BJ (cell line): ENCODE results near the gene CRTC1. TPM values are rescaled to one million over a fixed set of nuclear protein-coding genes. Genes with fewer than 3 reads are reported as not detected.

ENCODE experiments used
- CTCF ChIA-PET: fragments of 350-600 bp; formaldehyde crosslinking; extraction: SDS; loops from one replicate; lab custom pipeline; 2021; ENCODE audit warnings: antibody characterized with exemption, inconsistent platforms; lab: Yijun Ruan, JAX
- POLR2A ChIA-PET: fragments of 300-600 bp; sonication (Branson Sonifier 250); formaldehyde crosslinking; extraction: SDS; loops from one replicate; lab custom pipeline; 2021; ENCODE audit warnings: antibody characterized with exemption; lab: Charles Lee
- DNase-seq: peaks from one replicate; pipeline ENCODE4 v3.0.0-alpha.2; 2011; ENCODE audit warnings: low read depth
- H3K27me3 ChIP-seq: 2 replicates; pipeline ENCODE4 v1.6.0; 2011; ENCODE audit warnings: low read length; ENCODE audit not compliant: control insufficient read depth, insufficient read depth
- H3K36me3 ChIP-seq: 2 replicates; pipeline ENCODE4 v1.5.1; 2011; ENCODE audit warnings: low read length; ENCODE audit not compliant: control insufficient read depth, insufficient read depth
- H3K4me3 ChIP-seq: 2 replicates; pipeline ENCODE4 v1.5.1; 2011; ENCODE audit warnings: low read depth, mild to moderate bottlenecking, control low read depth, low read length
- CTCF ChIP-seq: IDR thresholded peaks from 2 replicates; pipeline ENCODE4 v1.5.1; 2011; ENCODE audit warnings: low read depth, mild to moderate bottlenecking, control low read depth, inconsistent platforms, low read length, moderate library complexity; ENCODE audit not compliant: insufficient read depth
- polyA plus RNA-seq: library from polyadenylated mRNA; depleted of rRNA; stranded (reverse); fragments of >200 nt; gene quantifications from 2 replicates; pipeline ENCODE4 v1.2.3, GENCODE V29; 2011

Gene CRTC1
- polyA plus RNA-seq, 1 experiment, result 1.5 TPM

GRCh38 chr19:18782559-18783225 is 99.2 kb downstream of the CRTC1 start:
- CTCF ChIA-PET, result no interaction called here

GRCh38 chr19:18783958-18784785 is 100.7 kb downstream of the CRTC1 start:
- peaks cover 12% of the 10 kb centered on the region for H3K27me3 ChIP-seq
- no peak for DNase-seq
- POLR2A ChIA-PET, result no interaction called here
- H3K36me3 ChIP-seq, result no peaks in the 10 kb centered on the region
- TF ChIP-seq CTCF, result no peak
- CTCF ChIA-PET, result no interaction called here
- no peak overlapping the region for H3K4me3 ChIP-seq

More at GRCh38 chr19:18782559-18783225, 99.2 kb downstream of the CRTC1 start:
- no peak overlapping the region for H3K4me3 ChIP-seq
- no peaks in the 10 kb centered on the region for H3K36me3 ChIP-seq
- no peak for TF ChIP-seq CTCF
- DNase-seq, result no peak
- POLR2A ChIA-PET, result no interaction called here
- H3K27me3 ChIP-seq, result peaks cover 5% of the 10 kb centered on the region

GRCh38 chr19:18784786-18785120 is 101.3 kb downstream of the CRTC1 start:
- DNase-seq, result no peak

GRCh38 chr19:18785179-18786124 is 102.0 kb downstream of the CRTC1 start:
- no peaks in the 10 kb centered on the region for H3K36me3 ChIP-seq
- ChIA-PET POLR2A (no interaction called here), CTCF (interaction anchor here (1.4 kb wide), 1 partner anchor 61 kb away, joined by 5 read pairs; no protein-coding TSS in a partner anchor)
- no peak for TF ChIP-seq CTCF
- no peak overlapping the region for H3K4me3 ChIP-seq
- peaks cover 21% of the 10 kb centered on the region for H3K27me3 ChIP-seq
- DNase-seq, result no peak

More at GRCh38 chr19:18784786-18785120, 101.3 kb downstream of the CRTC1 start:
- Histone ChIP-seq H3K4me3 (no peak overlapping the region), H3K36me3 (no peaks in the 10 kb centered on the region), H3K27me3 (peaks cover 17% of the 10 kb centered on the region)
- ChIA-PET CTCF (no interaction called here), POLR2A (no interaction called here)
- TF ChIP-seq CTCF, result no peak
